IPS-18c (cell line): ENCODE data around the gene DBN1.

ENCODE experiments used
- H3K4me3 ChIP-seq: 2 replicates; pipeline ENCODE4 v1.7.0; 2013; ENCODE audit warnings: low read depth, mild to moderate bottlenecking, low read length, moderate library complexity; ENCODE audit not compliant: insufficient read depth
- H3K9me3 ChIP-seq: one replicate; pipeline ENCODE4 v1.6.1; 2013; ENCODE audit warnings: mild to moderate bottlenecking, low read length, moderate library complexity; ENCODE audit not compliant: control insufficient read depth, insufficient read depth

Gene DBN1

DNA sequence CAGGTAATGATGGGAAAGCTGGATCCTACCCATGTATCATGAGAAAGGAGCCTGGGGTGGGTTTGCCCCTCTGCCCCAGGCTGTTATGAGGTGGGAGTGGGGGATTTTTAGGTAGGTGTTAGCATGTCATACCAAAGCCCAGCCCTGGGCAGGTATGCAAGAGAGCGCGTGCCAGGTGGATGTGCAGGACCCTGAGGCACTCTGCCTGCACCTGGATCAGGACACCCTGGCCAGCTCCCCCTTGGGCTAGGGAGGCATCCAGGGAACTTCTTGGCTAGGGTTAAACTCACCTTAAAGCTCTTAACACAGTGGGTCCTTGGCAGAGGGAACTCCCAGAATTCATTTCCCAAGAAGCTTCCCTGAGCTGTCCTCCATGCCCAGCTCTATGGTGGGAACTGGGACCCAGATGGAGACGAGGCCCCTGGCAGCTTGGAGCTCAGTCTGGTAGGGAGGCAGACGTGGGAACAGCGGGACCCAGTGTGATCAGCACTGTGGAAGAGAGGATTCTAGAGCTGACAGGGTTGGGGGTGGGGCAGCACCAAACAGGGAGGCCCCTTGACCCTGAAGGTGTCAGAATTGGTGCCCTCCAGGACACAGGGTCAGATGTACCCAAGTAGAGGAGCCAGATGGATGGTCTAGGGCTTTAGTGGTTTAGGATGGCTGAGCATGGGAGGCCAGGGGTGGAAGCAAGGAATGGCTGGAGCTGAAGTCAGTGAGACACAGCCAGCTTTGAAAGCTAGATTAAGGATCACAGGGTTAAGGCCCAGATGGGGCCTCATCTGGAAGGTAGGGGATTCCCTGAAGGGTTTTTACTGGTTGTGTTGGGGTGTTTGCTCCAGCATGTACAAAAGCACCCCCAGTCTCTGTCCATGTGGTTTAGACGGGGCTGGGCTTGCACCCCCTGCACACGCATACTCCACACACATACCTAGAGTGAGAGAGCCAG, 29.1 kb downstream of the DBN1 start:
- no peaks in the 10 kb centered on the region for H3K9me3 ChIP-seq
- H3K4me3 ChIP-seq, result no peak overlapping the region

DNA sequence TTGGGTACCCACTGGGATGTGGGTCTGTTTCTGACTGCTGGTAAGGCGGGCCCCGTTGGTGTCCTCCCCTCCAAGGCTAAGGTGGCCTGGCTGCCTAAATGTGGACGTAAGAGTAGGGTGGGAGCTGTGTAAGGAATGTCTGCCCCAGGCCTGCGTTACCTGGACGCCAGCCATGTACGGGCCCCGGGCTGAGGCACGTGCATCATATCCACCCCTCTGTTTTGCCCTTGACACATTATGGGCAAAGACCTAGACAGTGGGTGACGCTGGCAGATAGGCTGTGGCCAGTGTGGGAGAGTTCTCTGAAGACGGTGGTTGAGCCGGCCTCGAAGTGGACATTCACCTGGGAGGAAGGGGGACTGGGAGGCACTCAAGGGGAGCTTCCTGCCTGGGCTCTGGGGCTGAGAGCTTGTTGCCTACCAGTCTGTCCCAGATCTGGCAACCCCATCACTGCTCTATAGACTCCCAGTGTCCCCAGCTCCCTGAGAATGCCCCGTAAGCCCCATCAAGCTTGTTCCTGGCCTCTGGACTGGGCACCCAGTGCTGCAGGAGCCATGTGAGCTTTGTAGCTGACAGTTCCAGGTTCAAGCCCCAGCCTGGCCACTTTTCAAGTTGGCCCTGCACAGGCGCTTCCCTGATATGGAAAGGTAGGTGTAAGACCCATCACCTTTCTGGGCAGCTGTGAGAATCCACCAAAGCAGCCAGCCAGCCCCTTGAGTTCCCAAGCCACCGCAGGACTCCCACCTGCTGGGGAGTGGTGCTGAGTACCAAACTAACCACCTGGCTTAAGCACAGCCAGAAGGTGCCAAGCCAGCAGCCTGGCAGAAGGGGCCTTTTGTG, 30.1 kb downstream of the DBN1 start:
- H3K4me3 ChIP-seq, result no peak overlapping the region

GRCh38 chr5:177442066-177442826, 31.2 kb downstream of the DBN1 start:
- no peak overlapping the region for H3K4me3 ChIP-seq
- no peaks in the 10 kb centered on the region for H3K9me3 ChIP-seq

More for the DNA sequence above, 30.1 kb downstream of the DBN1 start:
- H3K9me3 ChIP-seq, result no peaks in the 10 kb centered on the region

- Histone ChIP-seq H3K4me3 (no peak overlapping the region), H3K9me3 (no peaks in the 10 kb centered on the region)
Measured at GRCh38 chr5:177440990-177441780, 32.2 kb downstream of the DBN1 start.

GRCh38 chr5:177440211-177440989, 33.0 kb downstream of the DBN1 start:
- Histone ChIP-seq H3K9me3 (no peaks in the 10 kb centered on the region), H3K4me3 (no peak overlapping the region)

DNA sequence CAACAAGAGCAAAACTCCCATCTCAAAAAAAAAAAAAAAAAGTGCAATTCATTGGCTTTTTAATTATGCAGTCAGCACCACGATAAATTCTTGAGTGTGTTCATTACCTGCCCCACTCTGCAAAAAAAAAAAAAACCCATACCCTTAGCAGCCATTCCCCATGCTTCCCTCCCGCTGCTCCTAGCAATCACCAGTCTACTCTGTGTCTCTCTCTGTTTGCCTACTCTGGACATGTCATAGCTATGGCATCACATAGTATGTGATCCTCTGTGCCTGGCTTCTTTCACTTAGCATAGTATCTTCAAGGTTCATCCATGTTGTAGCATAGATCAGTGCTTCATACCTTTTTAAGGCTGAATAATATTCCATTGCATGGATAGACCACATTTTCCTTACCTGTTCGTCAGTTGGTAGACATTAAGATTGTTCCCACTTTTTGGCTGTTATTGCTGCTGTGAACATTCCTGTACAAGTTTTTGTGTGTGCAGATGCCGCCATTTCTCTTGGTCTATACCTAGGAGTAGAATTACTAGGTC, 33.8 kb downstream of the DBN1 start:
- no peak overlapping the region for H3K4me3 ChIP-seq
- H3K9me3 ChIP-seq, result no peaks in the 10 kb centered on the region

DNA sequence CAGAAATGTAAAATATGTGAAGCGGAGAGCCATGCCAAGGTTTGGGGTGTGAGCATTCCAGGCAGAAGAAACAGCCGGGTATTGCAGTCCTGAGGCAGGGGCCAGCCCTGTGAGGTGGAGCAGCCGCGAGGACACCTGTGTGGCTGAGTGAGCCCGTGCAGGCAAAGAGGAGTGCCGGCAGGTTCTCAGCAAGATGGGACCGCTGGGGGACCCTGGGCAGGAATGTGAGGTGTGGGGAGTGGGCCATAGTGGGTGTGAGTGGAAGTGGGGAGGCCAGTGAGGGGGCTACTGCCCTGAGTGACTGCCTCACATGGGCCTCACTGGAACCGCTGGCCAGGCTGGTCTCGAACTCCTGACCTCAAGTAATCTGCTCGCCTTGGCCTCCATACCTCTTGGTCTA, 35.0 kb downstream of the DBN1 start:
- no peak overlapping the region for H3K4me3 ChIP-seq
- H3K9me3 ChIP-seq, result no peaks in the 10 kb centered on the region

- Histone ChIP-seq H3K9me3 (no peaks in the 10 kb centered on the region), H3K4me3 (no peak overlapping the region)
Measured at GRCh38 chr5:177437623-177438022, 35.8 kb downstream of the DBN1 start.

- Histone ChIP-seq H3K4me3 (no peak overlapping the region), H3K9me3 (no peaks in the 10 kb centered on the region)
Measured at GRCh38 chr5:177435847-177436536, 37.4 kb downstream of the DBN1 start.

GRCh38 chr5:177434942-177435738, 38.3 kb downstream of the DBN1 start:
- no peak overlapping the region for H3K4me3 ChIP-seq
- H3K9me3 ChIP-seq, result no peaks in the 10 kb centered on the region

- no peak overlapping the region for H3K4me3 ChIP-seq
- no peaks in the 10 kb centered on the region for H3K9me3 ChIP-seq
Measured at GRCh38 chr5:177434437-177434836, 39.0 kb downstream of the DBN1 start.

DNA sequence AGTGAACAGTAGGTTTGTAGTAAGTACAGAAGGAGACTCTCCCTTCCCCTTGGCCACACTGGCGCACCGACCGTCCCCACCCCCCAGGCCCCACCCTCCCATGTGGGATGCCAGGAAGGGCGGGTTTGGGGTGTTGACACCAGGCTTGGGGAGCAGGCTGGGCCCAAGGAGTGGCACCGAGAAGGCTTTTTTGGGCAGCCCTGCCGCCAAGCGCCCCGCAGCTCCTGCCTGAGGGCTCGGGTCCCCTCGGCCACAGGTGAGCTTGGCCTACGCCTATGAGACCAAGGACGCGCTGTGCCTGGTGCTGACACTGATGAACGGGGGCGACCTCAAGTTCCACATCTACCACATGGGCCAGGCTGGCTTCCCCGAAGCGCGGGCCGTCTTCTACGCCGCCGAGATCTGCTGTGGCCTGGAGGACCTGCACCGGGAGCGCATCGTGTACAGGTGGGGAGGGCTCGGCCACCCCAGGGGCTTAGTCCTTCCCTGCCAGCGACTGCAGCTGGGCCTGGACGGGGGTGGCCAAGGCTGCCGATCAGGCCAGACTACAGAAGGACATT, 39.7 kb downstream of the DBN1 start:
- no peak overlapping the region for H3K4me3 ChIP-seq
- H3K9me3 ChIP-seq, result no peaks in the 10 kb centered on the region

- Histone ChIP-seq H3K4me3 (no peak overlapping the region), H3K9me3 (no peaks in the 10 kb centered on the region)
Measured at GRCh38 chr5:177432839-177433657, 40.4 kb downstream of the DBN1 start.
